ENCODE results near the gene PABPN1L. TPM values are rescaled to one million over a fixed set of nuclear protein-coding genes. Genes with fewer than 3 reads are reported as not detected.

Gene PABPN1L
- total and polyA plus RNA-seq, 7 donors = not detected

- peak; percentile 6 for TF ChIP-seq CTCF (IDR thresholded peaks at IDR 0.05)
- H3K36me3 ChIP-seq (ENCODE audit: insufficient read depth in 1 of 2, low read depth in 1 of 2) = no peaks in the 10 kb centered on the region
- peak; percentile 89 to 95 (median 93) for ATAC-seq
- H3K9me3 ChIP-seq = no peaks in the 10 kb centered on the region
- H3K4me1 ChIP-seq = peaks cover 24% of the 10 kb centered on the region
- DNase-seq = peak; percentile 60 to 88
- peak overlapping the region; percentile 22 for H3K4me3 ChIP-seq
- no peaks in the 10 kb centered on the region for H3K27me3 ChIP-seq (ENCODE audit: insufficient read depth in 3 of 3, low read length in 2 of 3)
- H3K27ac ChIP-seq = peak overlapping the region; percentile 81
- intact Hi-C loops (cut with DNase I) = loop anchor here in 1 of 2 donors (1.0 to 5.0 kb wide), 2 partner anchors 20 to 46 kb away; partner anchors contain the start of genes GALNS and TRAPPC2L
- WGBS, 3 donors = 18 to 50% (median 25%) methylated on average over 7 to 14 of the region's 14 CpGs
Measured at GRCh38 chr16:88903267-88903666, 36.8 kb upstream of the PABPN1L start.

GRCh38 chr16:88902744-88903143, 36.3 kb upstream of the PABPN1L start:
- no peaks in the 10 kb centered on the region for H3K36me3 ChIP-seq (ENCODE audit: insufficient read depth in 1 of 2, low read depth in 1 of 2)
- H3K4me1 ChIP-seq = peaks cover 25% of the 10 kb centered on the region
- no peak for TF ChIP-seq CTCF (IDR thresholded peaks at IDR 0.05)
- H3K4me3 ChIP-seq = peak overlapping the region; percentile 22
- ATAC-seq = peak in 1 of 4 donors; percentile 6
- H3K9me3 ChIP-seq = no peaks in the 10 kb centered on the region
- intact Hi-C loops (cut with DNase I) = loop anchor here in 1 of 2 donors (1.0 to 5.0 kb wide), 2 partner anchors 19 to 45 kb away; partner anchors contain the start of genes GALNS and TRAPPC2L
- WGBS, 3 donors = 72 to 81% (median 74%) methylated on average over 16 of the region's 16 CpGs
- no peak for DNase-seq
- peak overlapping the region; percentile 81 for H3K27ac ChIP-seq
- H3K27me3 ChIP-seq (ENCODE audit: insufficient read depth in 3 of 3, low read length in 2 of 3) = no peaks in the 10 kb centered on the region

- H3K27me3 ChIP-seq (ENCODE audit: insufficient read depth in 3 of 3, low read length in 2 of 3) = no peaks in the 10 kb centered on the region
- intact Hi-C loops (cut with DNase I) = loop anchor here in 1 of 2 donors (5.0 kb wide), 1 partner anchor 45 kb away; the partner anchor contains the start of genes GALNS and TRAPPC2L
- WGBS, 3 donors = 87 to 92% (median 90%) methylated on average over 26 of the region's 26 CpGs
- no peaks in the 10 kb centered on the region for H3K9me3 ChIP-seq
- no peak for TF ChIP-seq CTCF (IDR thresholded peaks at IDR 0.05)
- no peaks in the 10 kb centered on the region for H3K36me3 ChIP-seq (ENCODE audit: insufficient read depth in 1 of 2, low read depth in 1 of 2)
- H3K4me3 ChIP-seq = no peak overlapping the region
- H3K4me1 ChIP-seq = peaks cover 34% of the 10 kb centered on the region
- no peak overlapping the region for H3K27ac ChIP-seq
- ATAC-seq (no peak), DNase-seq (no peak)
Measured at GRCh38 chr16:88901718-88902337, 35.4 kb upstream of the PABPN1L start.

- H3K9me3 ChIP-seq = no peaks in the 10 kb centered on the region
- H3K4me3 ChIP-seq = no peak overlapping the region
- DNase-seq = no peak
- H3K27me3 ChIP-seq (ENCODE audit: insufficient read depth in 3 of 3, low read length in 2 of 3) = no peaks in the 10 kb centered on the region
- H3K27ac ChIP-seq = no peak overlapping the region
- peaks cover 44% of the 10 kb centered on the region for H3K4me1 ChIP-seq
- WGBS, 3 donors = 67 to 92% (median 84%) methylated on average over 12 of the region's 12 CpGs
- ATAC-seq = no peak
- peaks cover 0 to 3% of the 10 kb centered on the region in 2 donors for H3K36me3 ChIP-seq (ENCODE audit: insufficient read depth in 1 of 2, low read depth in 1 of 2)
- no peak for TF ChIP-seq CTCF (IDR thresholded peaks at IDR 0.05)
- intact Hi-C loops (cut with DNase I) = loop anchor here in 1 of 2 donors (5.0 kb wide), 1 partner anchor 43 kb away; the partner anchor contains the start of genes GALNS and TRAPPC2L
Measured at GRCh38 chr16:88900662-88901052, 34.2 kb upstream of the PABPN1L start.

Measured in psoas muscle (tissue), 8 donors.